IPS DF 4.7 (cell line): Measurements from ENCODE around the gene SGK1.
"Not testable (repeated sequence)": the region's sequence is repeated elsewhere in the genome, so short reads cannot be mapped to it uniquely, and the experiment has no call there.

Experiments
- DNase-seq: peaks from one replicate; pipeline ENCODE4 v3.0.0-alpha.2; 2013; ENCODE audit warnings: low spot score; ENCODE audit errors: extremely low read depth

The SGK1 gene

GRCh38 chr6:134328138-134328537 lies 10.2 kb upstream of the SGK1 start:
- DNase-seq: no peak

GRCh38 chr6:134326192-134326591 lies 8.3 kb upstream of the SGK1 start:
- not testable (repeated sequence) for DNase-seq

GRCh38 chr6:134324766-134325165 lies 6.9 kb upstream of the SGK1 start:
- no peak for DNase-seq

GRCh38 chr6:134324141-134324540 lies 6.2 kb upstream of the SGK1 start:
- no peak for DNase-seq

- no peak for DNase-seq
Measured at GRCh38 chr6:134323698-134324097, 5.8 kb upstream of the SGK1 start.

GRCh38 chr6:134323294-134323693 lies 5.4 kb upstream of the SGK1 start:
- no peak for DNase-seq

GRCh38 chr6:134322216-134322615 lies 4.3 kb upstream of the SGK1 start:
- DNase-seq: no peak

- DNase-seq: no peak
Measured at GRCh38 chr6:134321246-134321645, 3.3 kb upstream of the SGK1 start.

GRCh38 chr6:134319686-134320085 lies 1.8 kb upstream of the SGK1 start:
- DNase-seq: not testable (repeated sequence)

- no peak for DNase-seq
Measured at GRCh38 chr6:134318974-134319281, 1.0 kb upstream of the SGK1 start.

GRCh38 chr6:134318236-134318973 lies 493 bp upstream of the SGK1 start:
- DNase-seq: no peak

- DNase-seq: no peak
Measured at GRCh38 chr6:134316733-134317431, 1.0 kb downstream of the SGK1 start.

- no peak for DNase-seq
Measured at GRCh38 chr6:134315974-134316441, 1.9 kb downstream of the SGK1 start.

GRCh38 chr6:134315189-134315588 lies 2.7 kb downstream of the SGK1 start:
- DNase-seq: no peak

GRCh38 chr6:134314006-134314821 lies 3.7 kb downstream of the SGK1 start:
- no peak for DNase-seq

GRCh38 chr6:134312038-134312660 lies 5.8 kb downstream of the SGK1 start:
- DNase-seq: no peak

GRCh38 chr6:134310817-134311216 lies 7.1 kb downstream of the SGK1 start:
- DNase-seq: no peak

GRCh38 chr6:134309983-134310605 lies 7.8 kb downstream of the SGK1 start:
- no peak for DNase-seq

GRCh38 chr6:134309227-134309626 lies 8.7 kb downstream of the SGK1 start:
- DNase-seq: no peak

- DNase-seq: no peak
Measured at GRCh38 chr6:134308800-134309199, 9.1 kb downstream of the SGK1 start.

GRCh38 chr6:134307870-134308269 lies 10.0 kb downstream of the SGK1 start:
- DNase-seq: no peak
